Mesenchymal stem cell (in vitro differentiated cells and primary cell): ENCODE results near the gene EID1.
A peak's percentile ranks its signal among the peaks of the same experiment; 100 is the strongest.

Source experiments
- DNase-seq: peaks from one replicate; pipeline ENCODE4 v3.0.0-alpha.2; 2013
- H2AFZ ChIP-seq: one replicate; pipeline ENCODE4 v1.6.1; 2013; ENCODE audit warnings: low read depth, mild to moderate bottlenecking, control low read depth, inconsistent platforms, low read length, moderate library complexity
- H2AK5ac ChIP-seq: 2 replicates; pipeline ENCODE4 v1.6.1; 2013; ENCODE audit warnings: low read length, moderate library complexity, mild to moderate bottlenecking, inconsistent platforms; ENCODE audit not compliant: severe bottlenecking
- H2BK120ac ChIP-seq: one replicate; pipeline ENCODE4 v1.6.1; 2013; ENCODE audit warnings: low read depth, mild to moderate bottlenecking, inconsistent platforms, low read length, moderate library complexity
- H2BK12ac ChIP-seq, 2 experiments: one replicate each; pipeline ENCODE4 v1.6.1; 2013; ENCODE audit warnings: inconsistent platforms in 2 of 2, low read length in 2 of 2, mild to moderate bottlenecking in 2 of 2, moderate library complexity in 2 of 2, control low read depth in 1 of 2
- H2BK15ac ChIP-seq: one replicate; pipeline ENCODE4 v1.6.1; 2013; ENCODE audit warnings: mild to moderate bottlenecking, low read depth, inconsistent platforms; ENCODE audit not compliant: poor library complexity, severe bottlenecking
- H2BK5ac ChIP-seq: 2 replicates; pipeline ENCODE4 v1.6.1; 2013; ENCODE audit warnings: low read depth, mild to moderate bottlenecking, low read length, control low read depth, inconsistent platforms; ENCODE audit not compliant: poor library complexity, severe bottlenecking
- H3K14ac ChIP-seq, 2 experiments: one replicate each; pipeline ENCODE4 v1.6.1; 2013; ENCODE audit warnings: inconsistent platforms in 2 of 2, low read length in 2 of 2, control low read depth in 1 of 2, mild to moderate bottlenecking in 1 of 2, moderate library complexity in 1 of 2
- H3K18ac ChIP-seq, 2 experiments: one replicate each; pipeline ENCODE4 v1.6.1; 2013; ENCODE audit warnings: inconsistent platforms in 2 of 2, low read length in 2 of 2, control low read depth in 1 of 2, low read depth in 1 of 2, mild to moderate bottlenecking in 1 of 2
- H3K23ac ChIP-seq, 2 experiments: one replicate each; pipeline ENCODE4 v1.6.1; 2013; ENCODE audit warnings: inconsistent platforms in 2 of 2, low read length in 2 of 2, mild to moderate bottlenecking in 2 of 2, moderate library complexity in 2 of 2, control low read depth in 1 of 2
- H3K27ac ChIP-seq: 2 replicates; pipeline ENCODE4 v1.5.1; 2013; ENCODE audit warnings: mild to moderate bottlenecking, moderate library complexity, low read length, control low read depth, inconsistent platforms; ENCODE audit not compliant: poor library complexity, severe bottlenecking
- H3K27me3 ChIP-seq, 2 experiments: 2 replicates each; pipeline versions ENCODE4 v1.6.1 to v1.7.0; 2013; ENCODE audit warnings: low read length in 2 of 2, mild to moderate bottlenecking in 2 of 2, moderate library complexity in 2 of 2, control low read depth in 1 of 2, inconsistent platforms in 1 of 2; ENCODE audit not compliant: control insufficient read depth in 1 of 2, insufficient read depth in 1 of 2
- H3K36me3 ChIP-seq, 2 experiments: 2 replicates each; pipeline versions ENCODE4 v1.6.1 to v1.7.0; 2013; ENCODE audit warnings: low read length in 2 of 2, control low read depth in 1 of 2, inconsistent platforms in 1 of 2, low read depth in 1 of 2, mild to moderate bottlenecking in 1 of 2; ENCODE audit not compliant: insufficient read depth in 2 of 2, control insufficient read depth in 1 of 2
- H3K4ac ChIP-seq, 2 experiments: one replicate each; pipeline ENCODE4 v1.6.1; 2013; ENCODE audit warnings: inconsistent platforms in 2 of 2, low read length in 2 of 2, mild to moderate bottlenecking in 2 of 2, moderate library complexity in 2 of 2, control low read depth in 1 of 2, low read depth in 1 of 2
- H3K4me1 ChIP-seq: 2 replicates; pipeline ENCODE4 v1.6.1; 2013; ENCODE audit warnings: low read depth, low read length, control low read depth; ENCODE audit not compliant: control insufficient read depth, insufficient read depth
- H3K4me2 ChIP-seq: 2 replicates; pipeline ENCODE4 v1.6.1; 2013; ENCODE audit warnings: low read length, mild to moderate bottlenecking, inconsistent platforms; ENCODE audit not compliant: poor library complexity, severe bottlenecking
- H3K4me3 ChIP-seq, 2 experiments: 2 replicates each; pipeline versions ENCODE4 v1.5.1 to v1.7.0; 2013; ENCODE audit warnings: low read length in 2 of 2, mild to moderate bottlenecking in 2 of 2, control low read depth in 1 of 2, low read depth in 1 of 2; ENCODE audit not compliant: insufficient read depth in 1 of 2
- H3K79me1 ChIP-seq: replicated peaks from 2 replicates; pipeline ENCODE4 v1.6.1; 2013; ENCODE audit warnings: mild to moderate bottlenecking, control low read depth, low read length, inconsistent platforms; ENCODE audit not compliant: poor library complexity, severe bottlenecking
- H3K9ac ChIP-seq: 2 replicates; pipeline ENCODE4 v1.7.0; 2013; ENCODE audit warnings: mild to moderate bottlenecking, low read length, moderate library complexity
- H3K9me3 ChIP-seq: 2 replicates; pipeline ENCODE4 v1.7.0; 2013; ENCODE audit warnings: mild to moderate bottlenecking, low read length; ENCODE audit not compliant: control insufficient read depth
- H4K8ac ChIP-seq: one replicate; pipeline ENCODE4 v1.6.1; 2013; ENCODE audit warnings: inconsistent platforms, mild to moderate bottlenecking, low read length, moderate library complexity
- H4K91ac ChIP-seq: one replicate; pipeline ENCODE4 v1.6.1; 2013; ENCODE audit warnings: mild to moderate bottlenecking, low read length, inconsistent platforms
- WGBS: methylation state at CpG from one replicate; pipeline ENCODE4 v1.1.7; 2013; ENCODE audit warnings: mixed read lengths; 5-methylcytosine and 5-hydroxymethylcytosine counted together

EID1 gene

DNA sequence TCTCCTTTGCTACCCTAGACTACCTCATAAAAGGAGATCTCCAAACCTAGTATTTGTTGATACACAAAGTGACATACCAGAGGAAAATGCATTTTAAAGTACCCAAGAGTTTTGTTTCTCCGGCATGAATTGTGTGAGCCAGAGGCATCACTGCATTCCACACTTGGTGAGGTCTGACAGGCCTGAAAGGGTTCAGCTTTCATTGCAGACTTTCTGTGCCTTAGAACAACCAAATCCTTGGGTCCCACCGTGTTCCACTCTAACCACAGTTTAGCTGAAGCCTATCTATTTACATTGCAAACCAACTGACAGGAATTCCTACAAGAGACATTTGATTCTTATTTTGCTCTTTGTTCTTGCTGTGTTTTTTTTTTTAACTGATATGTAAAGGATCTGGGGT lies 21.0 kb upstream of the EID1 start:
- H3K27me3 ChIP-seq: no peaks in the 10 kb centered on the region
- H2BK12ac ChIP-seq: no peak overlapping the region
- H3K14ac ChIP-seq: no peak overlapping the region
- peak; percentile 67 for DNase-seq
- H4K8ac ChIP-seq: no peak overlapping the region
- no peaks in the 10 kb centered on the region for H3K79me1 ChIP-seq
- peaks cover 1% of the 10 kb centered on the region for H3K4me1 ChIP-seq
- H3K4ac ChIP-seq: peak overlapping the region in 1 of 2 experiments; percentile 18
- H3K18ac ChIP-seq: peak overlapping the region in 1 of 2 experiments; percentile 75
- H3K4me3 ChIP-seq: no peak overlapping the region
- WGBS: 11% methylated on average over 2 of the region's 2 CpGs
- peak overlapping the region; percentile 46 for H2BK120ac ChIP-seq
- no peak overlapping the region for H4K91ac ChIP-seq
- no peak overlapping the region for H2BK5ac ChIP-seq
- H3K4me2 ChIP-seq: no peak overlapping the region
- H3K36me3 ChIP-seq: no peaks in the 10 kb centered on the region
- no peak overlapping the region for H2AFZ ChIP-seq
- no peak overlapping the region for H2AK5ac ChIP-seq
- H3K9ac ChIP-seq: peak overlapping the region; percentile 76
- H3K27ac ChIP-seq: peak overlapping the region; percentile 48
- no peaks in the 10 kb centered on the region for H3K9me3 ChIP-seq
- H2BK15ac ChIP-seq: no peak overlapping the region
- H3K23ac ChIP-seq: no peak overlapping the region

DNA sequence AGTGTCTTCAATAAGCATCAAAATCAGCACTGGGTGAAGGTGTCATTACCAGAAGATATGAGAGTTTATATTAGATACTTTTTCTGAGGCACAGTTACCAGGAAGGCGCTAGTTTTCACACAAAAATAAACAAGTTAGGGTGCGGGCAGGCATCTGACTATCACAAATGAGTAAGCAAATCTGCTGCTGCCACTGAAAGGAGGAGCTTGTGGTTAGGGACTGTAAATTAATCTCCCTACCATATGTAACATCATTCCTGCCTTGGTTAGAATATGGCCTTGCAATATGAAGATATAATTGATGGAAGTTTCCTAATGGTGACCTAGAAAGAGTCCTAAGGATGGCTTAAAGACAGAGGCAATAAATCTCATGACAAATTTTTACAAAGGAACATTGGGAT lies 19.5 kb upstream of the EID1 start:
- no peak overlapping the region for H2BK120ac ChIP-seq
- WGBS: 0% methylated on average over 2 of the region's 2 CpGs
- H3K36me3 ChIP-seq: no peaks in the 10 kb centered on the region
- H3K23ac ChIP-seq: no peak overlapping the region
- H3K9me3 ChIP-seq: no peaks in the 10 kb centered on the region
- H3K4me2 ChIP-seq: no peak overlapping the region
- peak overlapping the region; percentile 30 for H3K9ac ChIP-seq
- no peak overlapping the region for H3K4ac ChIP-seq
- no peak overlapping the region for H2AFZ ChIP-seq
- no peaks in the 10 kb centered on the region for H3K79me1 ChIP-seq
- no peak overlapping the region for H2BK12ac ChIP-seq
- H3K4me3 ChIP-seq: no peak overlapping the region
- H2AK5ac ChIP-seq: no peak overlapping the region
- H3K27ac ChIP-seq: no peak overlapping the region
- no peaks in the 10 kb centered on the region for H3K27me3 ChIP-seq
- H3K14ac ChIP-seq: no peak overlapping the region
- no peak overlapping the region for H2BK5ac ChIP-seq
- no peak overlapping the region for H4K91ac ChIP-seq
- no peak overlapping the region for H4K8ac ChIP-seq
- H3K4me1 ChIP-seq: peaks cover 3% of the 10 kb centered on the region
- peak; percentile 69 for DNase-seq
- no peak overlapping the region for H3K18ac ChIP-seq
- H2BK15ac ChIP-seq: no peak overlapping the region

- Histone ChIP-seq H3K27ac (no peak overlapping the region), H3K4me1 (peaks cover 3% of the 10 kb centered on the region), H3K23ac (no peak overlapping the region), H4K91ac (no peak overlapping the region), H2BK12ac (no peak overlapping the region), H3K79me1 (no peaks in the 10 kb centered on the region), H3K4me2 (no peak overlapping the region), H2AK5ac (no peak overlapping the region), H3K18ac (no peak overlapping the region), H3K4me3 (no peak overlapping the region), H3K4ac (no peak overlapping the region), H3K9me3 (no peaks in the 10 kb centered on the region), H2AFZ (no peak overlapping the region), H2BK120ac (no peak overlapping the region), H4K8ac (no peak overlapping the region), H3K9ac (peak overlapping the region; percentile 30), H3K36me3 (no peaks in the 10 kb centered on the region), H3K27me3 (no peaks in the 10 kb centered on the region), H2BK15ac (no peak overlapping the region), H3K14ac (no peak overlapping the region), H2BK5ac (no peak overlapping the region)
- 94% methylated on average over 1 of the region's 2 CpGs for WGBS
- no peak for DNase-seq
Observed at GRCh38 chr15:48859426-48859825, 18.5 kb upstream of the EID1 start.

GRCh38 chr15:48861813-48862431 lies 16.0 kb upstream of the EID1 start:
- H2BK15ac ChIP-seq: no peak overlapping the region
- H3K9ac ChIP-seq: peak overlapping the region; percentile 44
- H3K4ac ChIP-seq: no peak overlapping the region
- no peak overlapping the region for H3K4me2 ChIP-seq
- no peak overlapping the region for H4K91ac ChIP-seq
- H2BK120ac ChIP-seq: no peak overlapping the region
- H3K4me3 ChIP-seq: no peak overlapping the region
- no peak overlapping the region for H2AK5ac ChIP-seq
- H2BK12ac ChIP-seq: no peak overlapping the region
- H3K9me3 ChIP-seq: no peaks in the 10 kb centered on the region
- no CpG with 5 or more reads among the region's 1 CpG for WGBS
- no peak overlapping the region for H3K14ac ChIP-seq
- no peak overlapping the region for H3K23ac ChIP-seq
- no peaks in the 10 kb centered on the region for H3K36me3 ChIP-seq
- H3K4me1 ChIP-seq: peaks cover 3% of the 10 kb centered on the region
- no peaks in the 10 kb centered on the region for H3K79me1 ChIP-seq
- no peak overlapping the region for H3K18ac ChIP-seq
- H3K27ac ChIP-seq: no peak overlapping the region
- no peak overlapping the region for H4K8ac ChIP-seq
- no peak overlapping the region for H2AFZ ChIP-seq
- H3K27me3 ChIP-seq: no peaks in the 10 kb centered on the region
- peak; percentile 73 for DNase-seq
- no peak overlapping the region for H2BK5ac ChIP-seq
